GM21737 (cell line): ENCODE measurements around the gene RCOR1.
"Not testable (repeated sequence)": the region's sequence is repeated elsewhere in the genome, so short reads cannot be mapped to it uniquely, and the experiment has no call there.

ENCODE experiments used
- ATAC-seq: cut with Tn5 transposase; IDR thresholded peaks from one replicate; pipeline ENCODE4 v1.9.1; 2021; ENCODE audit warnings: mild to moderate bottlenecking, moderate library complexity; ENCODE audit not compliant: unreplicated experiment

The RCOR1 gene

DNA sequence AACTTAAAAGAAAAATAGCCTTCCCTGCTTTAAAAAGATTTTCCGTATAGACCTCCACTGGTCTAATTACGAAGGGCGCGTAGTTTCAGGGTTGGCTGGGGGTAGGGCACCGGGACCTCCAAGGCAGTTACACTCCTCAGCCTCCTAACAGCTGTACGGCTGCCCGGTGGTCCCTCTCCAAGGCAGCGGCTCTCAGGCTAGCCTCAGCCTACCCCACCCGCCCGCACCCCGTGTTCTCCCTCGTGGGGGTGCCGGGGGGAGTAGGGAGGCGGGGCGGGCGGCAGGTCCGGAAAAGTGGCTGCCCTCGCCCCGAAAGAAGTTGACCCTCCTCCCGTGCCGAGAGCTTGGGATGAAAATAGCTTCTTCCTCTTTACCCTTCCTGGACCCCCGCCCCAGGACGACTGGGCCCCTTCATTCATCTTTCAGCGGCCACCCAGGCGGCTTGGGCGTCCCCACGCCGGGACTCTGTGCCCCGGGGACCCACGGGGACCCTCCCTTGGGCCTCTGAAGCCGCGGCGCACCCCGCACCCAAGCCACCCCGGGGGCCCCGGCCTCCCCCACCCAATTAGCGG lies 991 bp upstream of the RCOR1 start:
- no peak for ATAC-seq

DNA sequence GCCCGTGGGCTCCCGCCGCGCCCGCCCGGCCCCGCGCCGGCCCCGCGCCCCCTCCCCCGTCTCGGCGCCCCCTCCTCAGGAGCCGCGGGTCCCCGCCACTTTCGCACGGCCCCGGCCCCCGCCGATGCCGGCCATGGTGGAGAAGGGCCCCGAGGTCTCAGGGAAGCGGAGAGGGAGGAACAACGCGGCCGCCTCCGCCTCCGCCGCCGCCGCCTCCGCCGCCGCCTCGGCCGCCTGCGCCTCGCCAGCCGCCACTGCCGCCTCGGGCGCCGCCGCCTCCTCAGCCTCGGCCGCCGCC lies 263 bp downstream of the RCOR1 start:
- ATAC-seq, result peak; percentile 7

DNA sequence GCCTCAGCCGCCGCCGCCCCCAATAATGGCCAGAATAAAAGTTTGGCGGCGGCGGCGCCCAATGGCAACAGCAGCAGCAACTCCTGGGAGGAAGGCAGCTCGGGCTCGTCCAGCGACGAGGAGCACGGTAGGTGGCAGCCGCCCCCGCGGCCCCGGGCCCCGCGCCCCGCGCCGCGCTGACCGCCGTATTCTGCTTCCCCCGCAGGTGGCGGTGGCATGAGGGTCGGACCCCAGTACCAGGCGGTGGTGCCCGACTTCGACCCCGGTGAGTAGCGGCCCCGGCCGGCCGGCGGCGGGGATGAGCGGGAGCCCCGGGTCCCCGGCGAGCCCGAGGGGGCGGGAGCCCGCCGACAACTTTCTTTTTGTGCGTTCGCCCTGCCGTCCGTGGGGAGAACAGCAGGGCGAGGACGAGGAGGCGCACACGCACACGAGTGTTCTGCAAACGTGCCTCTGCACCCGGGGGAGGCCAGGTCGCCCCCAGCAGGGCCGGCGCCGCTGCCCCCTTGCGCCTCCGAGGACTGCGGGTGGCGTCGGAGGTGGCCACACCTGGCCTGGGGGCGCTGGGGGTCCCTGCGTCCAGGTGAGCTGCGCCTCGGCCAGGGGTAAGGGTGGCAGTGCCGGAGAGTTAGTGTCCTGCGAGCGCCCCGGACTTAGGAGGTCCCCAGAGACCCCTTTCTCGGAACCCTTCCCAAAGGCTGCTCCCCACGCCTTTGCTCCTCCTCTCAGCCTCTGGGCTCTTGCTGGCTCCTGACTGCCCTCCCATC lies 794 bp downstream of the RCOR1 start:
- ATAC-seq, result peak; percentile 18

DNA sequence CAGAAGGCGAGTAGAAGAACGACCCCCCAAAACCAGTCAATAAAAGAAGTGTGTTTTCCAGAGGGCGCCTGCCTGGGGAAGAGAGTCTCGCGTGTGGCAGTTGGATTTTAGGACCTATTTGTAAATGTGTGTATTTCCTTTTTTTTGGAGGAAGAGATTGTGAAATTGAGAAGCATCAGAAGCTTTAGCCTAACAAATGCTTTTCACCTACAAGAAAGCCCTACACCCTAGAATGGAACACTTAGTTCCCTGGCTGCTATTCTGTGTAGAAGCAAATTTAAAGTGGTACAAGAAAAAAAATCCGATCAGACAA lies 1.3 kb downstream of the RCOR1 start:
- no peak for ATAC-seq

GRCh38 chr14:102594514-102595175 lies 2.2 kb downstream of the RCOR1 start:
- peak; percentile 23 for ATAC-seq

- no peak for ATAC-seq
Measured at GRCh38 chr14:102601378-102601925, 9.0 kb downstream of the RCOR1 start.

- ATAC-seq, result no peak
Measured at GRCh38 chr14:102602421-102603292, 10.2 kb downstream of the RCOR1 start.

GRCh38 chr14:102603293-102603907 lies 11.0 kb downstream of the RCOR1 start:
- no peak for ATAC-seq

DNA sequence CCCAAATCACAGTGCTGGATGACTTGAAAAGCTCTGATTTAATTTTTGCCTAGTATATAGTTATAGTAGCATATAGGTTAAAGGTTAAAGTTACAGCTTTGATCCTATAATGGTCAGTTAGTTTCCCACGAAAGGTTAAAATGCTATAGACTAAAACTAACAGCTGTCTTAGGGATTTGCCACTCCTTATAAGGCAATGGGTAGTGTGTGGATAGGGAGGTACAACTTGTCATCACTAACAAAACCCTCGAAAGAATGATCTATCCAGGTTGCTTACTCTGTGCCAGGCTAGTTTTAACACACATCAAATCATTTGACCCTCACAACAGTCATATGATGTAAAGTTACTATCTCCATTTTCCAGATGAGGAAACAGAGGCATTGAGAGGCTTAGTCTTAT lies 11.7 kb downstream of the RCOR1 start:
- no peak for ATAC-seq

DNA sequence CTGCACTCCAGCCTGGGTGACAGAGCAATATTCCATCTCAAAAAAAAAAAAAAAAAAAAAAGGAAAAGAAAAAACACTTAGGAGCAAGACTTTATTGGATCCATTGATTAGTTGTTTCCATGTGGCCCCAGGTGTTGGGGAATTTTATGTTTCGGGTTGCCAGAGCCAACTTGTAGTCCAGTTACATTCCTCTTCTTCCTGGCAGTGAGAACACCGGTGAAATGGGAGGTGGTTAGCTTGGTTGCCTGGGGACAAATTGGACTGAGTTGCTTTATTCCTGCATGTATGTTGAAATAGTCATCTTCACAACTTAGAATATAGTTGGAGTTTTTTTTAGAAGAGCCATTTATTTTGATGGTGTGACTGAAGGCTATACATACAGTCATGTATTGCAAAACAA lies 12.6 kb downstream of the RCOR1 start:
- no peak for ATAC-seq

GRCh38 chr14:102606296-102606695 lies 13.8 kb downstream of the RCOR1 start:
- ATAC-seq, result no peak

DNA sequence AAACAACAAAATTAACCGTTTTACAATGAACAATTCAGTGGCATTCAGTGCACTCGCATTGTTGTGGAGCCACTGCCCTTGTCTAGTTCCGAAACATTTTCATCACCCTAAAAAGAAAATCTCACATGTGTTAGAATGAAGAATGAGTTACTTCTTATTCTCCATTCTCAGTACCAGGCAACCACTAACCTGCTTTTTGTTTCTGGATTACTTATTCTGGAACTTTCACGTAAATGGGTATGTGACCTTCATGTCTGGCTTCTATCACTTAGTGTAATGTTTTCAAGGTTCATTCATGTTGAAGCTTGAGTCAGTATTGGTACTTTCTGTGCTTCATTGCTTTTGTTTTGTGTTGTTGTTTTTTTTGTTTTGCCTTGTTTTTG lies 15.6 kb downstream of the RCOR1 start:
- ATAC-seq, result peak; percentile 49

DNA sequence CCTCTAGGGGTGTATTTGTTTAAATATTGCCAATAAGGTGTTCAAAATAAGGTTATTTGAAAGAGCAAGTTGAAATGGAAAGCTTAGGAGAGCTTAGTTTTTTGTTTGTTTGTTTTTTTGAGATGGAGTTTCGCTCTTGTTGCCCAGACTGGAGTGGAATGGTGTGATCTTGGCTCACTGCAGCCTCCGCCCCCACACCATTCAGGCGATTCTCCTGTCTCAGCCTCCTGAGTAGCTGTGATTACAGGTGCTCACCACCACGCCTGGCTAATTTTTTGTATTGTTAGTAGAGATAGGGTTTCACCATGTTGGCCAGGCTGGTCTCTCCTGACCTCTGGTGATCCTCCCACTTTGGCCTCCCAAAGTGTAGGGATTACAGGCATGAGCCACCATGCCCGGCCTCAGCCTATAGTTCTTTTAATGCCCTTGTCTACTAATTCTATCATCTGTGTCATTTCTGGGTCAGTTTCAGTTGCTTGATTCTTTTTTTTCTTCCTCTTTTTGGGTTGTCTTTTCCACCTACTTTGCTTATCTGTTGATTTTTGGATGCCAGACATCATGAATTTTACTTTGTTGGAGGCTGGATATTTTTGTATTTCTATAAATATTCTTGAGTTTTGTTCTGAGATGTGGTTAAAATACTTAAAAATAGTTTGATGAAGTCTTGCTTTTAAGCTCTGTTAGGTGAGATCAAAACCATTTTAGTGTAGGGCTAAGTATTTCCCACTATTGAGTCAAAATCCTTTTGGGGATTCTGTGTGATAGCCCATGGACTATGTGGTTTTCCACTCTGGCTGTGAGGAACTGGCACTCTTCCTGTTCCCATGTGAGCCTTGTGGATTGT lies 18.7 kb downstream of the RCOR1 start:
- ATAC-seq, result no peak

GRCh38 chr14:102616318-102616717 lies 23.9 kb downstream of the RCOR1 start:
- ATAC-seq, result no peak

DNA sequence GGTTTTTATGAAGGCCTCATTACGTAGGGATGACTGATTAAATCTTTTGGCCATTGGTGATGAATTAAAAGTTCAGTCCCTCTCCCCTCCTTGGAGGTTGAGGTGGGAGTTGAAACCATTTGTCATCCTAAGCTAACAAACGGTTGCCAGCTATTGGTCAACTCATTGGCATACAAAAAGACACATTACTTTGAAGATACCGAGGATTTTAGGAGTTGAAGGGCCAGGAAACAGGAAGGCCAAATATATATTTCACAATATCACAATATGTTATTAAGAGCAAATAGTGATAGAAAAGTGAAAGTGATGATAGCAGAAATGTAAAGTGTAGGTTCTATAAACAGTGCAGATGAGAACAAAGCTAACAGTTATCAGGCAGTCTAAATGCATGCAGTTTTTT lies 24.4 kb downstream of the RCOR1 start:
- no peak for ATAC-seq

DNA sequence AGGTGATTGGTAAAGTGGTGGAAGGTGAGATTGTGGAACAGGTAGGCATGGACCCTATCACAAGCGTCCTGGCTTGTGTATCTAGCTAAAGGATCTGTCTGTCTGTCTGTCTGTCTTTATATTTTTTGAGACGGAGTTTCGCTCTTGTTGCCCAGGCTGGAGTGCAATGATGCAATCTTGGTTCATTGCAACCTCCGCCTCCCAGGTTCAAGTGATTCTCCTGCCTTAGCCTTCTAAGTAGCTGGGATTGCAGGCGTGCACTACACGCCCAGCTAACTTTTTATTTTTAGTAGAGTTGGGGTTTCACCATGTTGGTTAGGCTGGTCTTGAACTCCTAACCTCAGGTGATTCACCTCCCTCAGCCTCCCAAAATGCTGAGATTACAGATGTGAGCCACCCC lies 26.6 kb downstream of the RCOR1 start:
- ATAC-seq, result not testable (repeated sequence)

GRCh38 chr14:102620413-102620812 lies 28.0 kb downstream of the RCOR1 start:
- ATAC-seq, result no peak

- no peak for ATAC-seq
Measured at GRCh38 chr14:102622262-102622885, 29.9 kb downstream of the RCOR1 start.

- ATAC-seq, result no peak
Measured at GRCh38 chr14:102624666-102625065, 32.2 kb downstream of the RCOR1 start.
